HG03354 (cell line): ENCODE results near the gene HLA-F.

Source experiments
- ATAC-seq: cut with Tn5 transposase; IDR thresholded peaks from one replicate; pipeline ENCODE4 v1.9.1; 2021; ENCODE audit warnings: mild to moderate bottlenecking; ENCODE audit not compliant: unreplicated experiment, poor library complexity, severe bottlenecking

Gene HLA-F

DNA sequence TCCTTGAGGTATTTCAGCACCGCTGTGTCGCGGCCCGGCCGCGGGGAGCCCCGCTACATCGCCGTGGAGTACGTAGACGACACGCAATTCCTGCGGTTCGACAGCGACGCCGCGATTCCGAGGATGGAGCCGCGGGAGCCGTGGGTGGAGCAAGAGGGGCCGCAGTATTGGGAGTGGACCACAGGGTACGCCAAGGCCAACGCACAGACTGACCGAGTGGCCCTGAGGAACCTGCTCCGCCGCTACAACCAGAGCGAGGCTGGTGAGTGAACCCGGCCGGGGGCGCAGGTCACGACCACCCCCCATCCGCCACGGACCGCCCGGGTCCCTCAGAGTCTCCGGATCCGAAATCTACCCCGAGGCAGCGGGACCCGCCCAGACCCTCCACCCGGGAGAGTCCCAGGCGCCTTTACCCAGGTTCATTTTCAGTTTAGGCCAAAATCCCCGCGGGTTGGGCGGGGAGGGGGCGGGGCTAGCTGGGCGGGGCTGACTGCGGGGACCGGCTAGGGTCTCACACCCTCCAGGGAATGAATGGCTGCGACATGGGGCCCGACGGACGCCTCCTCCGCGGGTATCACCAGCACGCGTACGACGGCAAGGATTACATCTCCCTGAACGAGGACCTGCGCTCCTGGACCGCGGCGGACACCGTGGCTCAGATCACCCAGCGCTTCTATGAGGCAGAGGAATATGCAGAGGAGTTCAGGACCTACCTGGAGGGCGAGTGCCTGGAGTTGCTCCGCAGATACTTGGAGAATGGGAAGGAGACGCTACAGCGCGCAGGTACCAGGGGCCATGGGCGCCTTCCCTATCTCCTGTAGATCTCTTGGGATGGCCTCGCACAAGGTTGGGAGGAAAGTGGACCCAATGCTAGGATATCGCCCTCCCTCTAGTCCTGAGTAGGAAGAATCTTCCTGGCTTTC lies 693 bp downstream of the HLA-F start:
- ATAC-seq, result peak; percentile 52

DNA sequence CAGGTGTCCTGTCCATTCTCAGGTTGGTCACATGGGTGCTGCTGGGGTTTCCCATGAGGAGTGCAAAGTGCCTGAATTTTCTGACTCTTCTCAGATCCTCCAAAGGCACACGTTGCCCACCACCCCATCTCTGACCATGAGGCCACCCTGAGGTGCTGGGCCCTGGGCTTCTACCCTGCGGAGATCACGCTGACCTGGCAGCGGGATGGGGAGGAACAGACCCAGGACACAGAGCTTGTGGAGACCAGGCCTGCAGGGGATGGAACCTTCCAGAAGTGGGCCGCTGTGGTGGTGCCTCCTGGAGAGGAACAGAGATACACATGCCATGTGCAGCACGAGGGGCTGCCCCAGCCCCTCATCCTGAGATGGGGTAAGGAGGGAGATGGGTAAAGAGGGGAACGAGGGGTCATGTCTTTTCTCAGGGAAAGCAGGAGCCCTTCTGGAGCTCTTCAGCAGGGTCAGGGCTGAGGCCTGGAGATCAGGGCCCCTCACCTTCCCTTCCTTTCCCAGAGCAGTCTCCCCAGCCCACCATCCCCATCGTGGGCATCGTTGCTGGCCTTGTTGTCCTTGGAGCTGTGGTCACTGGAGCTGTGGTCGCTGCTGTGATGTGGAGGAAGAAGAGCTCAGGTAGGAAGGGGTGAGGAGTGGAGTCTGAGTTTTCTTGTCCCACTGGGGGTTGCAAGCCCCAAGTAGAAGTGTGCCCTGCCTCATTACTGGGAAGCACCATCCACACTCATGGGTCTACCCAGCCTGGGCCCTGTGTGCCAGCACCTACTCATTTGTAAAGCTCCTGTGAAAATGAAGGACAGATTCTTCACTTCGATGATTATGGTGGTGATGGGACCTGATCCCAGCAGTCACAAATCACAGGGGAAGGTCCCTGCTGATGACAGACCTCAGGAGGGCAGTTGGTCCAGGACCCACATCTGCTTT lies 2.0 kb downstream of the HLA-F start:
- ATAC-seq, result no peak

DNA sequence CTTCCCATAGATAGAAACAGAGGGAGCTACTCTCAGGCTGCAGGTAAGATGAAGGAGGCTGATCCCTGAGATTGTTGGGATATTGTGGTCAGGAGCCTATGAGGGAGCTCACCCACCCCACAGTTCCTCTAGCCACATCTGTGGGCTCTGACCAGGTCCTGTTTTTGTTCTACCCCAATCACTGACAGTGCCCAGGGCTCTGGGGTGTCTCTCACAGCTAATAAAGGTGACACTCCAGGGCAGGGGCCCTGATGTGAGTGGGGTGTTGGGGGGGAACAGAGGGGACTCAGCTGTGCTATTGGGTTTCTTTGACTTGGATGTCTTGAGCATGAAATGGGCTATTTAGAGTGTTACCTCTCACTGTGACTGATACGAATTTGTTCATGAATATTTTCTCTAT lies 2.8 kb downstream of the HLA-F start:
- no peak for ATAC-seq

DNA sequence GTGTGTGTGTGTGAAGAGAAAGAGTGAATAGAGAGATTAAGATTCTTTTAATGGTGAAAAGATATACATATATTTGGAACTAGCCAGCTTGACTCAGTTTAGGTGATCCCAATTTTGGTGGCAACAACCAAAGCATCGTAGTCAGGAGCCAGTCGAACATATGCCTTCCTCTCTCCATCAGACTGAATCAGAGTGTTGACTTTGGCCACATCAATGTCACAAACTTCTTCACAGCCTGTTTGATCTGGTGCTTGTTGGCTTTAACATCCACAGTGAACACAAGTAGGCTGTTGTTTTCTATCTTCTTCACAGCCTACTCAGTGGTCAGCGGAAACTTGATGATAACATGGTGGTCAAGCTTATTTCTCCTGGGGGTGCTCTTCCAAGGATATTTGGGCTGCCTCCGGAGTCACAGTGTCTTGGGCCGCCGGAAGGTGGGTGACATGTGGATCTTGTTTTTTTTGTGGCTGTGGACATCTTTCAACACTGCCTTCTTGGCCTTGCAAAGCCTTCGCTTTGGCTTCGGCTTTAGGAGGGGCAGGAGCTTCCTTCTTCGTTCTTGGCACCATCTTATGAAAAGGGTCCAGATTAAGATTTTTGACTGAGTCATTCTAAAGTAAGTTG lies 3.4 kb downstream of the HLA-F start:
- no peak for ATAC-seq

DNA sequence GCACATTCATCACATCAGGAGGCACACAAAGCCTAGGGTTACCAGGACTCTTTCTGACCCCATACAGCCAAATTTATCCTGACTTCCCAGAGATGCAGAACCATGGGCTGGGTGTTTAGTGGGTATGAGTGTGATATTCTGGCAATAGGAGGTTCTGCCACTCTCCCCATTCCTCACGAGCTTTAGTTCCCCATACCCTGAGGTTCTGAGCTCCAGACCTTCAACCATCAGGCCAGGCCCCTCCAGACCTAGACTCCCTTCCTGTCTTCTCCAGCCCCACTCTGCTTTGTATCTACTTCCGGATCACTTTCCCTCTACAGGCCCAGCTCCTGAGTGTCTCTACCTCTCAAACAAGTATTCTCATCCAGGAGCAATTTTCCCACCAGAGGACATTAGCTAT lies 4.4 kb downstream of the HLA-F start:
- ATAC-seq, result no peak

DNA sequence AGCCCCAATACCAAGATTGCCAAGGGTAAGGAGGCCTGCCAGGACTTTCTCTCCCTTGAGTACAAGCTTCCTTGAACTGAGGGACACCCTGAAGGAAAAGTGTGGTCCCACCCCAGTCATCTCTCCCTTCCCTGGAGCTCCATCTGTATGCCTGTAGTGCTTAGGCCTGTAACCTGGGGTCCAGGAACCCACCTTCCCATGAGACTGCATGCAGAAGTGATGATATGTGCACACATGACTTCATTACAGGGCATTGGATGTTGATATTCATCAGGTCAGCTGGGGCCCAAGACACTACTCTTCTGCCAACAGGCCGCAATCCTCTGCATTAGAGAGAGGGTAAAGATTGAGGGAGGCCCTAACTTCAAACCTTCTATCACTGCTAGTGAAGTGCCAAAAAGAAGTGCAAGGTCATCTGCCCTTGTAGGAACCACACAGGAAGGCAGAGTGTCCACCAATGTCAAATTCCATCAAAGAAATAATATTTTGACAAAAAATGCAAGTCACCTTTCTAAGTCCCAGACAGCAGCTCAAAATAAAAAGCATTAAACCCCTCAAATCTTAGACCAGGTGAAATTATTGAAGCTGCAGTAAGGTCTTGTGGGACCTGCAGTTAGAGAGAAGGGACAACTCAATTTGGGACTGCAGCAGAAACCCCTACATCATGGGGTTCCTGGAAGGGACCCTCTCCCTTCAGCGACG lies 5.1 kb downstream of the HLA-F start:
- no peak for ATAC-seq

DNA sequence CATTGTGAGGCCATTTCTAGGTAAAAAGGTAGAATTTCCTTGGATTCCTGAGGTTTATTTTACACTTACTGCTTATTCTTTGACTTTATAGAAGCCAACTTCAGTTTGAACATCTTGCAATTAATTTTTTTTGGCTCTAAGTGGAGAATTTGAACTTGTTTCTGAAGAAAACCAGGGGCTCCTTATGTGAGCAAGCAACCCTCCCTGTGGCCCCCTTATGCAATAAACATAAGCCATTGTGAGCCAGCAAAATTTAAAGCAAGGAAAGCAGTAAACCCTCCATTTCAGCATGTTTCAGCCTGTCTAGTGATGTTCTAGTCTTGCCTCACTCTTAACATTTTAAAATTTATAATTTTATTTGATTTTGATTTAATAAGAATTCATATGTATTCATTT lies 5.6 kb downstream of the HLA-F start:
- no peak for ATAC-seq

DNA sequence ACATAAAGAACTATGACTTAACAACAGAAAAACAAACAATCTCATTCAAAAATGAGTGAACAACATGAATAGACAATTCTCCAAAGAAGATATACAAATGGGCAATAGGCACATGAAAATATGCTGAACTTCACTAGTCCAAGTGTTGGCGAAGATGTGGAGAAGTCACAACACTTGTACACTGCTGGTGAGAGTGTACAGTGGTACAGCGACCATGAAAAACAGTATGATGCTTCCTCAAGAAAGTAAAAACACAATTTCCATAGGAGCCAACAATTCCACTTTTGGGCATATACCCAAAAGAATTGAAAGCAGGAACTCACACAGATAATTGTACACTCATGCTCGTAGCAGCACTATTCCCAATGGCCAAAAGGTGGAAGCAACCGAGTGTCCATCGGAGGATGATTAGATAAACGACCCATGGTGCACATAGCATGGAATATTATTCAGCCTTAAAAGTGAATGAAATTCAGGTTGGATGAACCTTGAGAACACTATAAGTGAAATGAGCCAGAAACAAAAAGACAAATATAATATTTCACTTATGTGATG lies 6.6 kb downstream of the HLA-F start:
- ATAC-seq, result no peak

DNA sequence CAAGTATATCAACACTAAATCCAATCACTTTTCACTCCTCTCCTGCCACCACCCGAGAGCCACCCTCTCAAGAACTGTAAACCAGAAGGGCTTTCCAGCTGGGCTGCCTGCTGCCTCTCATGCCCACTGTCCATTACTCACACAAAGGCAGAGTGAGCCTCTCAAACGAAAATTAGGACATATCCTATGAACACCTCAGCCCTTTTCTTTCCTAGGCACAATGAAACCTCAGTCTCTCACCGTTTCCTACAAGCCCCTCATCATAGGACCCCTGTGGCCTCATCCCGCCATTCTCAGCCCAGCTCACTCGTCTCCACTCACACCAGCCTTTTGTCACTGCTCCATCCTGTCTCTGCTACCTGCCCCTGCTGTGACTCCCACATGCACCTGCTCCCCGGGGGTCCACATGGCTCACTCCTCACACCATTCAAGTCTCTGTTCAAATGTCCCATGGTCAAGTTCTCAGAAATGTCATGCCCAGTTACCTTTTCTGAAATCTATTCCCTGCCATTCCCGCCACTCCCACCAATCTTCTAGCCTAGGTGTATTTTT lies 7.4 kb downstream of the HLA-F start:
- ATAC-seq, result no peak

DNA sequence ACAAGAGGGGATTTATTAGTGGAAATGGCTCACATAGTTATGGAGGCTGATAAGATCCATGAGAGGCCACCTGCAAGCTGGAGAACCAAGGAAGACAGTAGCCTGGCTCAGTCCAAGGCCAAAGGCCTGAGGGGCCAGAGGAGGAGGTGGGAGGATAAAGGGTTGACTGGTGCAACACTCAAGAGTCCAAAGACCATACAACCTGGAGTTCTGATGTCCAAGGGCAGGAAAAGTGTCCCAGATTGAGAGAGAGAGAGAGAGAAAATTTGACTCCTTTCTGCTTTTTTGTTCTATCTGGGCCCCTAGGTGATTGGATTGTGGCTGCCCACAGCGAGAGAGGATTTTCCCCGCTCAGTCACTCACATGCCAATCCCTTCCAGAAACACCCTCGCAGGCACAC lies 8.0 kb downstream of the HLA-F start:
- ATAC-seq, result no peak

DNA sequence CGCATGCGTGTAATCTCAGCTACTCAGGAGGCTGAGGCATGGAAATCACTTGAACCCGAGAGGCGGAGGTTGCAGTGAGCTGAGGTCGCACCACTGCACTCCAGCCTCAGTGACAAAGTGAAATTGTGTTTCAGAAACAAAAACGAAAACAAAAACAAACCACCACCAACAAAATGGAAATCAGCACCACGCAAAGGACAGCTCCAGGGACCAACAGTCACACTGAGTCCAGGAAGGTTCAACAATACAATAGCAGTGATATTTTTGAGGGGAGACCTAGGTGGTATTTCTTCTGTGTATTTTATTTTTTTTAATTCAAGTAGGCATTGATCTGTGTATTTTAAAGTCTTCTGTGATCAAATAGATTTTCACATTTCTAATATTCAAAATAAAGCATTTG lies 9.8 kb downstream of the HLA-F start:
- ATAC-seq, result no peak

DNA sequence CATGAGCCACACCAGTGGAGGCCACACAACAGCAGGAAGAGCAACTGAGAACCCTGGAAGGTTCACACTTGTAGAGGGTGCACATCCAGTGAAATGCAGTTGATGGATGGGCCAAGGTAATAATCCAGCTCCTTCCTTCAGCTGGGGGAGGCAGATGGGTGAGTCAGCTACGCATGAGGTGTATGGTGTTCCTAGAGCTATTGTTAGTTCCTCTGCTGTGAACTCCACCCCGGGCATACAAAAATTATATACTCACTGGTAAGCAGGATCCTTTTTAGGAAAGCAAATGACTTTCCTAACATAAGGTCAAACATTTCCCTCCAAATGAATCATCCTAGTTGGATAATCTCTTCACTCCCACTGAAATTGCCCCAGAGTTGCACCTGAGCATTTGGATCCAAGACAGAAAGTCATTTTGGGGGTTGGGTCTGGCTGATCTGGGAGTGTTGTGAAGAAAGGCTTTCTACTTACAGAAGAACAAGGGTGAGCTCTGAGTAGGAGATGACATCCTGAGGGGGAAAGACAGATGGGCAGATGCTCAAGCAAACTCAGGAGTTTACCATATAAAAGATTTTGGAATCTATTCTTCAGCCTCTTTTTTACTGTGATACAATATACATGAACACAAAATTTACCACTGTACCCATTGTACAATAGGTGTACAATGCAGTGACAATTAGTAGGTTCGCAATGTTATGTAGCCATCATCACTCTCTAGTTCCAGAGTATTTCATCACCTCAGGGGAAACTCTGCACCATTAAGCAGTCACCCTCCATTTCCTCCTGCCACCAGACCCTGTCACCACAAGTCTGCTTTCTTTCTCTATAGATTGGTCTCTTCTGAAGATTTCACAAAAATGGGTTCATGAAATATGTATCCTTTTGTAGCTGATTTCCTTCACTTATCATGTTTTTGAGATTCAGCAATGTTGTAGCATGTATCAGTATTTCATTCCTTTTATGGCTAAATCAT lies 11.1 kb downstream of the HLA-F start:
- no peak for ATAC-seq

DNA sequence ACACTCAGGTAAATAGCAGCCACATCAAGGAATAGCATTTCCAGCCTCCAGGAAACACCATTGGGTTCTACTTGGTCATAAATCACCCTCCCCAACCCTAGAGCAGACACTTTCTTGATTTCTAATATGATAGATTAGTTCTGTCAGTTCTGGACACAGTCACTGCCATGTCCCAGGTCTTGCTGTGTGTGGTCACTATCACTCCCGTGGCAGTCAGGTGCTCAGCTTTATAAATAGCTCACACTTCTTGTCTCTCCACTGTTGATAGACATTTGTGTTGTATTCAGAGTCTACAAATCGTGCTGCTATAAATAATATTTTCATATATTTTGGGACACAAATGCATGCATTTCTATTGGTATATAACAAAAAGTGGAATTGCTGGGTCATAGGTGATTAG lies 13.3 kb downstream of the HLA-F start:
- ATAC-seq, result no peak

DNA sequence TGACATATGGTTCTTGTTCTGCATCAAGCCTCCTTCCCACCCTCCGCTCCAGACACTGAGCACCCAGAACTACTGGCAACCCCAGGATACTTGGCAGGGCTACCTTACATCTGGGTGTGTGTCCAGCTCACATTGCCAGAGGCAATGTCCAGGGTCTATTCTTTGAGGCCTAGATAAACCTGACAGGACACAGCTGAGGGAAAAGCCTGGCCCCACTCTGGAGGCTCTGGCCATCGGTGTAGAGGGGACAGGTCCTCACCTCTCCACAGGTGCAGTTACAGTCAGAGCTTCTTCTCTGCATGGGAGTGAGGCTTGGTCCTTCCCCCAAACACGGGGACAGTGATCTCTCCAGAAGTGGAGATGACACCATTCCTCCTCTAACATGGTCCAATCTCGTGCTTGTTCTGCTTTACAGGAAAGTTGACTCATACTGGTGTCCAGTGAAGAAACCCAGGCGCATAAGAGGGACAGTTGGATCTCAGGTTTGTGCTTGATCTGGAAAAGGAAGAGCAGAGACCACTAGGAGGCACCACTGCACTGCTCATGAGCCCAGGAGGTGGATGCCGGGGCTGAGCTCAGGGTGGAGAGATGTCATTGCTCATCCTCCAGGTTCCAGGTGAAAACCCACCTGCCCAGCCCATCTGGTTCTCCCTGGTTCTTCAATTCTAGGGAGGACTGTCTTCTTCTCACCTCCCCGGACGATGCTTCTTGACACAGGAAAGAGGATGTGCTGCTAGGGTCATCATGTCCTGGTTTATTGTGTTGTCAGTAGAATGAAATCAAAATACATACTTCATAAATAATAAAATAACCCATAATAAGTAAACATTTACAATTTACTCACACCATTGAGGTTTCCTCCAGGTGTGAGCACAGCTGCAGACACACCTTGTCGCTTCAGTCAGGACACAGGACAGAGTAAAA lies 14.7 kb downstream of the HLA-F start:
- peak; percentile 51 for ATAC-seq

DNA sequence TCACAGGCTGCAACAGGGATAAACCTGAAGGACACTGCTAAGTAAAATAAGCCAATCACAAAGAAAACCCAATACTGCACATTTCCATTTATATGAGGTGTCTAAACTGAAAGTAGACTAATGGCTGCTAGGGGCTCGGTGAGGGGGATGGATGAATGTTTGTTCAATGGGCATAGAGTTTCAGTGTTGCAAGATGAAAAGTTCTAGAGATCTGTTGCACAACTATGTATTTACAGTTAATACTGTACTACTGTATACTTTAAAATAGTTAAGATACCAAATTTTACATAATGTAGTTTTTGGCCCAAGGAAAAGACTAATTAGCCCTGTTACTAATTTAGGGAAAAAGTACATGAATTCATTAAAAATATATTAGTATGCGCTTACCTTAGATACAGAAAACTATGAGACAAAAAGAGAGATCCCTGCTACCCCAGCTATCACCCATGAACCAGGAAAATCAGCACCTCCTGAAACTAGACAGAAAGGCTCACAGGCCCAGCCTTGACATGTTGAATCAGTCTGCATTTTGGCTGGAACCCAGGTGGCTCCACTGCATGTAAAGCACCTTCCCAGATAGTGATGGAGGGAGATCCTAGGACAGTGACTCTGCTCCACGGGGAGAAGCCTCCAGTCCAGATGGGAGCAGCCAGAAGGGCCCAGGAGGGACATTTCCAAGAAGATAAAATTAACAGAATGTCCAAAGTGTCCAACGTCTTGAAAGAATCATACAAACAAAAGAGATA lies 16.1 kb downstream of the HLA-F start:
- no peak for ATAC-seq

DNA sequence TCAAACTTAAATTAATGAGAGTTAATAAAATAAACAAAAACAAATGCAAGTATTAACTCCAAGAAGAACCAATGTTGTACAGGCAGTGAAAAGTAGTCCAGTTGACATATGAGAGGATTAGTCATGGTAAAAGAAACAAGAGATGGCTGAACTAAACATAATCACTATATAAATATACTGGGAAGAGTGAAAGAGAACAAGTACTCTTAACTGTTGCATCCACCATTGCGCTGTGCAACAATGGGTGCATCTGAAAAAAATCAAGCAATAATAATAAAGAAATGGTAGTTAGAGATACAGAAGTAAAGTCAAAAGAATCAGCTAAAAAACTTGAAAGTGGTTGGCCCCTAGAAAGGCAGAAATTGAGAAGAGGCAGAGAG lies 16.6 kb downstream of the HLA-F start:
- ATAC-seq, result no peak
